Duodenal mucosa (tissue), 2 donors: ENCODE measurements around the gene TMED4.
A peak's percentile ranks its signal among the peaks of the same experiment; 100 is the strongest.

Experiments used
- H3K27ac ChIP-seq: one replicate; pipeline ENCODE4 v1.7.0; 2013; ENCODE audit warnings: low read depth, low read length
- H3K27me3 ChIP-seq, 2 donors: one replicate each; pipeline ENCODE4 v1.7.0; 2013; ENCODE audit warnings: low read length in 2 of 2, control low read depth in 1 of 2; ENCODE audit not compliant: insufficient read depth in 2 of 2, control insufficient read depth in 1 of 2
- H3K36me3 ChIP-seq, 2 donors: one replicate each; pipeline ENCODE4 v1.7.0; 2013; ENCODE audit warnings: low read length in 2 of 2, control low read depth in 1 of 2; ENCODE audit not compliant: insufficient read depth in 2 of 2, control insufficient read depth in 1 of 2
- H3K4me1 ChIP-seq, 2 donors: one replicate each; pipeline ENCODE4 v1.7.0; 2013; ENCODE audit warnings: low read length in 2 of 2, control low read depth in 1 of 2; ENCODE audit not compliant: insufficient read depth in 2 of 2, control insufficient read depth in 1 of 2
- H3K4me3 ChIP-seq, 2 donors: one replicate each; pipeline ENCODE4 v1.7.0; 2013; ENCODE audit warnings: low read length in 2 of 2, low read depth in 1 of 2
- H3K9ac ChIP-seq, 2 donors: one replicate each; pipeline ENCODE4 v1.7.0; 2013; ENCODE audit warnings: low read length in 2 of 2, low read depth in 1 of 2
- H3K9me3 ChIP-seq, 2 donors: one replicate each; pipeline ENCODE4 v1.7.0; 2013; ENCODE audit warnings: low read length in 2 of 2, control low read depth in 1 of 2; ENCODE audit not compliant: control insufficient read depth in 1 of 2

TMED4 gene

DNA sequence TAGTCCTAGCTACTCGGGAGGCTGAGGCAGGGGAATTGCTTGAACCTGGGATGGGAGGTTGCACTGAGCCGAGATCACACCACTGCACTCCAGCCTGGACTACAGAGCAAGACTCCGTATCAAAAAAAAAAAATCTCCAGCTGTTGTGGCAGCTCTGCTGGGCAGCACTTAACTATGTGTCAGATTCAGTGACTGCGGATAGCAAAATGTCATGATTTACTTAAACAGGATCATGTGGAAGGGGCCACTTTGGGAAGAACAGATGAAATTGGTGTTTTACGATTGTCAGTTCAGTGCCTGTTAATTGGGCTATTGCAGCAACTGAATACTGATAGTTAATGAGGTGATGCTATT is 39.7 kb upstream of the TMED4 start:
- Histone ChIP-seq H3K9ac (no peak overlapping the region), H3K4me3 (no peak overlapping the region), H3K27me3 (no peaks in the 10 kb centered on the region), H3K27ac (no peak overlapping the region), H3K36me3 (peaks cover 22 to 28% of the 10 kb centered on the region in 2 donors), H3K4me1 (peaks cover 58 to 64% of the 10 kb centered on the region in 2 donors), H3K9me3 (no peaks in the 10 kb centered on the region)

DNA sequence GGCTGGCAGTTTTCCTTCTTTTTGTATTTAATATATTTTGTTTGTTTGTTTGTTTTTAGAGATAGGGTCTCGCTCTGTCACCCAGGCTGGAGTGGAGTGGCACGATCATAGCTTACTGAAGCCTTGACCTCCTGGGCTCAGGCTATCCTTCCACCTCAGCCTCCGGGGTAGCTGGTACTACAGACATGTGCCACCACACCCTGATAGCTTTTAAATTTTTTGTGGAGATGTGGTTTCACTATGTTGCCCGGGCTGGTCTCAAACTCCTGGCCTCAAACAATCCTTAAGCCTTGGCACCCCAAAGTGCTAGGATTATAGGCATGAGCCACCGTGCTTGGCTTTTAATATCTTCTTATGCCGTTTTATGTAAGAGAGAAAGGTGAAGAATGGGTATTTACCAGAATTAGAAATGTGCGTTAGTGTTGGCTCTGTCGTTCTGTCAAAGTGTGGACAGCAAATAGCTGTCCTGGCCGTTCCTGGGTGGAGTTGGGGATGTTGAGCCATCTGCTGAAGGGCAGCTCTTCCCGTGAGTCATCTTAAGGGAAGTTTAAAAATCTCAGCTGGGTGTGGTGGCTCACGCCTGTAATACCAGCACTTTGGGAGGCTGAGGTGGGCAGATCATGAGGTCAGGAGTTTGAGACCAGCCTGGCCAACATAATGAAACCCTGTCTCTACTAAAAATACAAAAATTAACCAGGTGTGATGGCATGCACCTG is 39.2 kb upstream of the TMED4 start:
- Histone ChIP-seq H3K27ac (peak overlapping the region; percentile 22), H3K4me1 (peaks cover 60 to 67% of the 10 kb centered on the region in 2 donors)

DNA sequence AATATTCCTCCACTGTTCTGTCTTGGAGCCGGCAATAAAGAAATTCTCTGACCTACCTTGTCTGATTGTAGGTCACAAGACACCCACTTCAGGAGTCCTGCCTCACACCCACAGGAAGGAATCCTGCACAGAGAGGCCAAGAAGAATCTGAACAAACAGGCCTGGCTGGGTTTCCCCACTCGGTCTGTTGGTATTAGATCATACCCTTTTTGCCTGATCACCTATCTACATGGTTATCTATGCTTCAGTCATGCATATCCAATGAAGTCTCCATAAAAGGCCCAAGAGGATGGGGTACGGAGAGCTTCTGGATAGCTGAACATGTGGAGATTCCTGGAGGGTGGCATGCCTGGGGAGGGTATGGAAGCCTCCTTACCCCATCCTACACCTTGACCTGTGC is 36.7 kb upstream of the TMED4 start:
- peaks cover 68 to 73% of the 10 kb centered on the region in 2 donors for H3K4me1 ChIP-seq
- no peak overlapping the region for H3K9ac ChIP-seq
- no peaks in the 10 kb centered on the region for H3K27me3 ChIP-seq
- H3K27ac ChIP-seq: no peak overlapping the region
- no peaks in the 10 kb centered on the region for H3K9me3 ChIP-seq
- no peak overlapping the region for H3K4me3 ChIP-seq
- peaks cover 4 to 6% of the 10 kb centered on the region in 2 donors for H3K36me3 ChIP-seq

More for the DNA sequence above, 39.2 kb upstream of the TMED4 start:
- H3K4me3 ChIP-seq: no peak overlapping the region
- no peaks in the 10 kb centered on the region for H3K9me3 ChIP-seq
- peaks cover 16 to 24% of the 10 kb centered on the region in 2 donors for H3K36me3 ChIP-seq
- no peak overlapping the region for H3K9ac ChIP-seq
- H3K27me3 ChIP-seq: no peaks in the 10 kb centered on the region

DNA sequence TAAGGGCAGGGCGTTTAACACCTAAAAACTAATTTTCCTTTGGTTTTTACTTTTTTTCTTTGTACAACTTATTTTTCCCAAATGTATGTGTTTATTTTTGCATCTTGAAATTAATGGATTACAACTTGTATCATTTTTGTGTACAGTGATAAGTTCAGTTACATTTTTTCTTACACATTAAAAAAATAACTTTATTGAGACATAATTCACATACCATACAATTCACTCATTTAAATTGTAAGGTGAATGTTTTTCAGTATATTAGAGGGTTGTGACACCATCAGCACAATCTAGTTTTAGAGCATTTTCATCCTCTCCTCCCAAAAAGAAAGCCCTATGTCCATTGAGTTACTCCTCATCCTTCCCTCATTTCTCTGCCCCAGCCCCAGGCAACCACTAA is 36.0 kb upstream of the TMED4 start:
- Histone ChIP-seq H3K27me3 (no peaks in the 10 kb centered on the region), H3K9ac (no peak overlapping the region), H3K36me3 (peaks cover 4 to 6% of the 10 kb centered on the region in 2 donors), H3K27ac (no peak overlapping the region), H3K4me1 (peaks cover 62 to 66% of the 10 kb centered on the region in 2 donors), H3K4me3 (no peak overlapping the region), H3K9me3 (no peaks in the 10 kb centered on the region)

GRCh38 chr7:44617225-44617890 is 35.3 kb upstream of the TMED4 start:
- Histone ChIP-seq H3K27ac (no peak overlapping the region), H3K9me3 (no peaks in the 10 kb centered on the region), H3K27me3 (no peaks in the 10 kb centered on the region), H3K36me3 (peaks cover 4 to 6% of the 10 kb centered on the region in 2 donors), H3K9ac (no peak overlapping the region), H3K4me1 (peaks cover 56 to 59% of the 10 kb centered on the region in 2 donors), H3K4me3 (no peak overlapping the region)

GRCh38 chr7:44616545-44616944 is 34.5 kb upstream of the TMED4 start:
- no peaks in the 10 kb centered on the region for H3K9me3 ChIP-seq
- H3K4me1 ChIP-seq: peaks cover 48 to 52% of the 10 kb centered on the region in 2 donors
- no peak overlapping the region for H3K9ac ChIP-seq
- H3K27me3 ChIP-seq: no peaks in the 10 kb centered on the region
- no peak overlapping the region for H3K4me3 ChIP-seq
- H3K36me3 ChIP-seq: peaks cover 4 to 6% of the 10 kb centered on the region in 2 donors
- no peak overlapping the region for H3K27ac ChIP-seq

DNA sequence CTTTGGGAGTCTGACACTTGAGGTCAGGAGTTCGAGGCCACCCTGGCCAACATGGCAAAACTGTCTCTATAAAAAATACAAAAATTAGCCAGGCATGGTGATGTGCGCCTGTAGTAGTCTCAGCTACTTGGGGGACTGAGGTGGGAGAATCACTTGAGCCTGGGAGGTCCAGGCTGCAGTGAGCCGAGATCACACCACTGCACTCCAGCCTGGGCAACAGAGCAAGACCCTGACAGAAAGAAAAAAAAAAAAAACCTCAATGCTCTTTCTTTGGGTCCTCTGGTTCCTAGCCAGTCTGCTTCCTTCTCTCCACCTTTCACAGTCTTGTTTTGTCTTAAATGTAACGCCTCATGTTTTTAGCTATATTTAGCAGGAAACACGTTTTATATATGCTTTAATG is 33.8 kb upstream of the TMED4 start:
- peak overlapping the region in 1 of 2 donors; percentile 41 for H3K9ac ChIP-seq
- H3K4me1 ChIP-seq: peaks cover 43 to 44% of the 10 kb centered on the region in 2 donors
- no peaks in the 10 kb centered on the region for H3K9me3 ChIP-seq
- peak overlapping the region; percentile 61 for H3K27ac ChIP-seq
- H3K36me3 ChIP-seq: peaks cover 4 to 6% of the 10 kb centered on the region in 2 donors
- no peaks in the 10 kb centered on the region for H3K27me3 ChIP-seq
- H3K4me3 ChIP-seq: no peak overlapping the region

DNA sequence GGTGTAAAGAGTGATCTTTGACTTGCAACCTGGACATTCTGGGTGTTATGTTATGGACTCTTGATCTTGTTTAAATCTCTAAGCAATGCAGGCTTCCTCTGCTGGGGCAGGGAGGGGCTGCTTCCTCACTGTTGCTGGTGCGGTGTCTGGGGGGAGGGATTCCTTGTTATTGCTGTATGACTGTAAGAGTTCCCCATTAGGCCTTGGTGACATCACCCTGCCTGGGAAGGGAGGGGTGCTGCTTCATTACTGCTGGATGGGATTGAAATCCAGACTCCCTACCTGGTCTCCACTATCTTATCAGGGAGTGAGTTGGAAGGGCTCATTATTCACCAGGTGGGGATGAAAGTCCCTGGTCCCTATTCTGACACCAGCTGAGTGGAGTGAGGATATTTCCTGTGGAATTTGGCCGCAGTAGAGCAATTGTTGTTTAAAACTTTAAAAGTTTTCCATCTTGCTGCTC is 33.1 kb upstream of the TMED4 start:
- Histone ChIP-seq H3K9me3 (no peaks in the 10 kb centered on the region), H3K9ac (peak overlapping the region in 1 of 2 donors; percentile 41), H3K4me3 (no peak overlapping the region), H3K36me3 (peaks cover 4 to 6% of the 10 kb centered on the region in 2 donors), H3K27me3 (no peaks in the 10 kb centered on the region), H3K27ac (peak overlapping the region; percentile 61), H3K4me1 (peaks cover 42 to 43% of the 10 kb centered on the region in 2 donors)

- H3K27ac ChIP-seq: no peak overlapping the region
- no peak overlapping the region for H3K4me3 ChIP-seq
- no peaks in the 10 kb centered on the region for H3K27me3 ChIP-seq
- no peak overlapping the region for H3K9ac ChIP-seq
- peaks cover 18 to 19% of the 10 kb centered on the region in 2 donors for H3K4me1 ChIP-seq
- no peaks in the 10 kb centered on the region for H3K36me3 ChIP-seq
- H3K9me3 ChIP-seq: no peaks in the 10 kb centered on the region
Observed at GRCh38 chr7:44609829-44610228, 27.8 kb upstream of the TMED4 start.

DNA sequence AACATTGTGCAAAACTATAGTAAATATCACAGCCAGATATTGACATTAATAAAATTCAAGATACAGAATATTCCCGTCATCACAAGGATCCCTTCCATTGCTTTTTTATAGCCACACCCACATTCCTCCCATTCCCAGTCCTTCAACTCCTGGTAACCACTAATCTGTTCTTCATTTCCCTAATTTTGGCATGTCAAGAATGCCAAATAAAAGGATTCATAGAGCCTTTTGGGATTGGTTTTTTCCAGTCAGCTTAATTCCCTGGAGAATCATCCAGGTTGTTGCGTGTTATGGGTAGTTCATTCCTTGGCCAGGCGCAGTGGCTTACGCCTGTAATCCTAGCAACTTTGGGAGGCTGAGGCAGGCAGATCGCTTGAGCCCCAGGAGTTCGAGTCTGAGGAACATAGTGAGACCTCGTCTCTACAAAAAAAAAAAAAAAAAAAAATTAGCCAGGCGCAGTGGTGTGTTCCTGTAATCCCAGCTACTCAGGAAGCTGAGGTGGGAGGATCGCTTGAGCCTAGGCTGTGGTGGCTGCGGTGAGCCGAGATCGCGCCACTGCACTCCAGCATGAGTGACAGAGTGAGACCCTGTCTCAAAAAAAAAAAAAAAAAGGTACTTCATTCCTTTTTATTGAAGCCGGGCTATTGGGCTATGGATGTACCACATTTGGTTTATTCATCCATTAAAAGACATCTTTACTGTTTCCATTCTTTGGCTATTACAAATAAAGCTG is 27.1 kb upstream of the TMED4 start:
- H3K4me1 ChIP-seq: peaks cover 12 to 15% of the 10 kb centered on the region in 2 donors
- H3K36me3 ChIP-seq: no peaks in the 10 kb centered on the region
- H3K9me3 ChIP-seq: no peaks in the 10 kb centered on the region
- no peak overlapping the region for H3K4me3 ChIP-seq
- H3K27ac ChIP-seq: no peak overlapping the region
- no peak overlapping the region for H3K9ac ChIP-seq
- H3K27me3 ChIP-seq: no peaks in the 10 kb centered on the region
